T-helper 1 cell treated with Interleukin-12 subunit alpha and Interleukin-12 subunit beta and Interleukin-4 antibody, amounts not matched to agents 30 μg/mL and 1 μg/mL, for 36 hours (primary cell): ENCODE data around the gene HS6ST2.

ENCODE experiments used
- H3K27ac Mint-ChIP-seq: one replicate; pipeline ENCODE4 v1.8.0; 2021; ENCODE audit warnings: mild to moderate bottlenecking, mixed read lengths
- H3K27me3 Mint-ChIP-seq: one replicate; pipeline ENCODE4 v1.8.0; 2021; ENCODE audit warnings: low read depth, mixed read lengths
- H3K36me3 Mint-ChIP-seq: one replicate; pipeline ENCODE4 v1.8.0; 2021; ENCODE audit warnings: low read depth, mixed read lengths
- H3K4me1 Mint-ChIP-seq: one replicate; pipeline ENCODE4 v1.8.0; 2021; ENCODE audit warnings: low read depth, mixed read lengths
- H3K4me3 Mint-ChIP-seq: one replicate; pipeline ENCODE4 v1.8.0; 2021; ENCODE audit warnings: mild to moderate bottlenecking, moderate library complexity, mixed read lengths
- H3K9me3 Mint-ChIP-seq: one replicate; pipeline ENCODE4 v1.8.0; 2021; ENCODE audit warnings: mixed read lengths

The HS6ST2 gene

DNA sequence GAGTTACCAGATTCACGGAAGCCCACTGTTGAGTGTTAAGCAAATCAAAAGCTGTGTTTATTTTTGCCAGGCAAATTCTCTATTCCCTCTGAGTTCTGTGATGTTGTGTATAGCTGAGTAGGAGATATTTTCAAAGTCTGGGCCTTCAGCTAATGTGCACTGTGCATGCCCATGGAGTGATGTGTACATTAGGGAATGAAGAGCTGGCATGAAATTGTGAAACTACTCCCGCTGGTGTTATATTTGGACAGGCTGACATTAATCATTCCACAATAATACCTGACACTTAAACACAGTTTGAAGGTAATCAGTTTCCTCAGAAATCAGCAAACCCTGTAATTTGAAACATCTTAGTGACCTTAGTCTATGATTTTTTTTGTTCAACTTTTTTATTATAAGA, 381.5 kb downstream of the HS6ST2 start:
- H3K4me1 Mint-ChIP-seq: no peaks in the 10 kb centered on the region
- no peak overlapping the region for H3K4me3 Mint-ChIP-seq
- no peaks in the 10 kb centered on the region for H3K36me3 Mint-ChIP-seq
- no peaks in the 10 kb centered on the region for H3K27me3 Mint-ChIP-seq
- no peaks in the 10 kb centered on the region for H3K9me3 Mint-ChIP-seq
- no peak overlapping the region for H3K27ac Mint-ChIP-seq
